Smooth muscle cell of bladder (primary cell): ENCODE results near the gene HILPDA. TPM values are rescaled to one million over a fixed set of nuclear protein-coding genes. Genes with fewer than 3 reads are reported as not detected.

ENCODE experiments used
- total RNA-seq: library from RNA; depleted of rRNA; stranded (reverse); fragments of >200 nt; gene quantifications from 2 replicates; pipeline ENCODE4 v1.2.3, GENCODE V29; 2014

Gene HILPDA
- total RNA-seq, result 15.6 and 46.7 TPM in 2 replicates

DNA sequence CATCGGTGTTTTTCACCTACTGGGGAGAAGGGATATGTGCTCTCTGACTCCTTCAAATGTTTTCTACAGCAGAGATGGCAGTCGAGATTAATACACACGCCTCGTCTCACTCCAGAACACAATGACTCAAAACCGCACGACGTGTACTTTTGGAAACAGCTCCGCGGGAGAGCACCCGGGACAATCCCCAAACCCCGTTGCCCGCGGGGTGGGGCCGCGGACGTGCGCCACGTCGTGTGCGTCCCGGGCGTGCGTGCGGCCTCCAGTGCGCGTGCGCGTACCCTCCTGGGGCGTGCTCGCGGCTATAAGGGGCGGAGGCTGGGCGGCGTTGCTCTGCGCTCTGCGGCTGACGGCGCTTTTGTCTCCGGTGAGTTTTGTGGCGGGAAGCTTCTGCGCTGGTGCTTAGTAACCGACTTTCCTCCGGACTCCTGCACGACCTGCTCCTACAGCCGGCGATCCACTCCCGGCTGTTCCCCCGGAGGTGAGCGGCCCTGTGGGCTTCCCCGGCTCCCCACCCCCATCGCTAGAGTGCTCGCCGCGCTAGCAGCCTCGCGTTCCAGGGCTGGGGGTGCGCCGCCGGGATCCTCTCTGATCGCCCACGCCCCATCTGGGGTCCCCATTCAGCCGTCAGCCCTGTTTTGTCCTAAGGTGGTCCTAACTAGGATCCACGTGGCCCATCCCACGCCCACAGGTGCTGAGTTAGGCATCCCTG is at the start of gene HILPDA:
HILPDA (plus strand) TSS at position 336 of the 712 bp plus-strand sequence. CDS start 1,391 bp downstream, outside the sequence.

GRCh38 chr7:128409596-128410450 is 45.9 kb upstream of the HILPDA start, which contains the start of gene IMPDH1:
TSS of gene IMPDH1 (minus strand) at chr7:128409982. CDS start at chr7:128409901, 81 bp downstream.

GRCh38 chr7:128476402-128477335 is 21.0 kb downstream of the HILPDA start, which contains the start of gene METTL2B:
TSS of gene METTL2B (plus strand) at chr7:128476748. CDS start at chr7:128476766, 18 bp downstream.

Other genes starting within 250 kb of the HILPDA start
- gene LEP, start 214.6 kb upstream of the HILPDA start, total RNA-seq, result 0.09 TPM in 1 of 2 replicates, not detected in the other
- 10.4 and 15.5 TPM in 2 replicates for gene RBM28, start 112.0 kb upstream of the HILPDA start, total RNA-seq
- gene PRRT4, start 94.2 kb upstream of the HILPDA start, total RNA-seq, result 0.18 TPM in 1 of 2 replicates, not detected in the other
- gene IMPDH1, start 45.9 kb upstream of the HILPDA start, total RNA-seq, result 46.1 and 61.6 TPM in 2 replicates
- 30.9 and 36.4 TPM in 2 replicates for gene METTL2B, start 20.9 kb downstream of the HILPDA start, total RNA-seq
- 0.43 and 0.83 TPM in 2 replicates for gene GARIN1A, start 216.4 kb downstream of the HILPDA start, total RNA-seq